ENCODE data around the gene BCL11A.

BCL11A gene

DNA sequence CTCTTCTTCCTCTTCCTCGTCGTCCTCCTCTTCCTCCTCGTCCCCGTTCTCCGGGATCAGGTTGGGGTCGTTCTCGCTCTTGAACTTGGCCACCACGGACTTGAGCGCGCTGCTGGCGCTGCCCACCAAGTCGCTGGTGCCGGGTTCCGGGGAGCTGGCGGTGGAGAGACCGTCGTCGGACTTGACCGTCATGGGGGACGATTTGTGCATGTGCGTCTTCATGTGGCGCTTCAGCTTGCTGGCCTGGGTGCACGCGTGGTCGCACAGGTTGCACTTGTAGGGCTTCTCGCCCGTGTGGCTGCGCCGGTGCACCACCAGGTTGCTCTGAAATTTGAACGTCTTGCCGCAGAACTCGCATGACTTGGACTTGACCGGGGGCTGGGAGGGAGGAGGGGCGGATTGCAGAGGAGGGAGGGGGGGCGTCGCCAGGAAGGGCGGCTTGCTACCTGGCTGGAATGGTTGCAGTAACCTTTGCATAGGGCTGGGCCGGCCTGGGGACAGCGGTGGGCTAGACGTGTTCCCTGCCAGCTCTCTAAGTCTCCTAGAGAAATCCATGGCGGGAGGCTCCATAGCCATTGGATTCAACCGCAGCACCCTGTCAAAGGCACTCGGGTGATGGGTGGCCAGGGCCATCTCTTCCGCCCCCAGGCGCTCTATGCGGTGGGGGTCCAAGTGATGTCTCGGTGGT, 91.9 kb downstream of the BCL11A start:
- DNase-seq (ENCODE audit: low read depth), result no peak

DNA sequence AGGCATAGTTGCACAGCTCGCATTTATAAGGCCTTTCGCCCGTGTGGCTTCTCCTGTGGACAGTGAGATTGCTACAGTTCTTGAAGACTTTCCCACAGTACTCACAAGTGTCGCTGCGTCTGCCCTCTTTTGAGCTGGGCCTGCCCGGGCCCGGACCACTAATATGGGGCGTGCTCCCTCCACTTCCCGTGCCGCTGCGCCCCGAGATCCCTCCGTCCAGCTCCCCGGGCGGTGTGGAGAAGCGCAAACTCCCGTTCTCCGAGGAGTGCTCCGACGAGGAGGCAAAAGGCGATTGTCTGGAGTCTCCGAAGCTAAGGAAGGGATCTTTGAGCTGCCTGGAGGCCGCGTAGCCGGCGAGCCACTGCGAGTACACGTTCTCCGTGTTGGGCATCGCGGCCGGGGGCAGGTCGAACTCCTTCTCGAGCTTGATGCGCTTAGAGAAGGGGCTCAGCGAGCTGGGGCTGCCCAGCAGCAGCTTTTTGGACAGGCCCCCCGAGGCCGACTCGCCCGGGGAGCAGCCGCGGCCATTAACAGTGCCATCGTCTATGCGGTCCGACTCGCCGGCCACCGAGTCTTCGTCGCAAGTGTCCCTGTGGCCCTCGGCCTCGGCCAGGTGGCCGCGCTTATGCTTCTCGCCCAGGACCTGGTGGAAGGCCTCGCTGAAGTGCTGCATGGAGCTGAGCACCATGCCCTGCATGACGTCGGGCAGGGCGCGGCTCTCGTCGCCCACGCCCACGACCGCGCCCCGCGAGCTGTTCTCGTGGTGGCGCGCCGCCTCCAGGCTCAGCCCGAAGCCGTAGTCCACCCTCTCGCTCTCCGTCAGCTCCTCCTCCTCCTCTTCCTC, 92.7 kb downstream of the BCL11A start:
- no peak for DNase-seq (ENCODE audit: low read depth)

- DNase-seq (ENCODE audit: low read depth), result no peak
Measured at GRCh38 chr2:60459851-60460250, 93.6 kb downstream of the BCL11A start.

DNA sequence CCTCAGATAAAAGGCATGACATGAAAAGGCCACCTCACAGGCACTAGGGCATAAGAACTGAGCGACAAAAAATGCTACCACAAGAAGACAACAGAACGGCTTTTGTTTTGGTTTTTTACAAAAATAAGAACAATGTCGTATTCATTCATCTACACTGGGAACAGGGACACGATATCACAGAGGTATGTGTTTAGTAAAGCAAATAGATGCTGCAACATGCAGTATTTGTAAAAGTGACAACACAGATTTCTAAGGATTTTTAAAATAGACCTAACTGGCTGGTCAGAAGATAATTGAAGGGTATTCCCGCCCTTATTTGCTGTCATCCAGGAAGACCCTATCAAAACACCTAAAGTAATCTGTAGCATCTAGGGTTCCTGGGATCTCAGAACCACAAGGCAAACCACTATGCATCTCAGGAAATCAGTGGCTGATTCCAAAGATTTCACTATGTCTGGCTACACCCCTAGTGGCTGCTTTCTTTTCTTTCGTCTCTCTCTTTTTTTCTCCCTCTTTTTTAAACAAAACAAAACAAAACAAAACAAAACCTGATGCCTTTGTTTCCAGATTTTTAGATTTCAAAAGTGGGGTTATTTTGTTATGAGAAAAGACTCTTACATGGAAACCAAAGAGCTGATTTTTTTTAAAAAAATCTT, 97.2 kb downstream of the BCL11A start:
- DNase-seq (ENCODE audit: low read depth), result no peak

DNA sequence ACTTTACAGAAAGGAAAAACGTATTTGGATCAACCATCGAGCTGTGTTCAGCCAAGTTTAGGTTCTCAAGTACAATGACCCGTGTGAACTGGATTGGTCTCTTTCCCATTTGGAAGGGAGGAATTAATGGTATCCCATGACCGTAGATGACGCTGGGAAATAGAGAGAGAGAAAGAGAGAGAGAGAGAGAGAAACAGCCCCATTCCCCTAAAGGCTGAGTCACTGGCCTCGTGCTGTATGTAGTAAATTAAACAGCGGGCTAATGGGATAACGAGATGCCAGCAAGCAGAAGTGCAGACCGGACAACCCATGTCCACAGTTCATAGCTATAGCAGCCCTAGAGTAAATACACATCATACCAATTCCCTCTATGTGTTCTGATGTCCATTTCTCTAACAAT, 99.6 kb downstream of the BCL11A start:
- DNase-seq (ENCODE audit: low read depth), result no peak

GRCh38 chr2:60453301-60453700, 100.2 kb downstream of the BCL11A start:
- DNase-seq (ENCODE audit: low read depth), result no peak

DNA sequence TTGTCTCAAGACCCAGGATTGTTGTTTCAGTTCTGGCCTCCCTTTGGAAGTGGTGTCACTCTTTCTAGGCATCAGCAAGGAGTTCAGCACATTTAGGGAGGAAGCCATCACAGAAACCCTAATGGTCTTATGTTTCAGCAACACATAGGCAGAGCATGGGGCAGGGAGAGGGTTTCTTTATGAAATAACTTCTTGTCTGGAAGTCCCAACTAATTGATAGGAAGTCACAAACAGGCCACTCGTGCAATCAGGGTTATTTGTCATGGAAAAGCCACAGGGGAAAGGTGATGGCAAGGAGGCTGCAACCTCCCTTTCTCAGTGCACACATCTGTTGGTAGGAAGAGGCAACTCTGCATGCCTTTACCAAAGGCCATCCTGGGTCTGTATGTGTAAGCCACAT, 103.0 kb downstream of the BCL11A start:
- no peak for DNase-seq (ENCODE audit: low read depth)

DNA sequence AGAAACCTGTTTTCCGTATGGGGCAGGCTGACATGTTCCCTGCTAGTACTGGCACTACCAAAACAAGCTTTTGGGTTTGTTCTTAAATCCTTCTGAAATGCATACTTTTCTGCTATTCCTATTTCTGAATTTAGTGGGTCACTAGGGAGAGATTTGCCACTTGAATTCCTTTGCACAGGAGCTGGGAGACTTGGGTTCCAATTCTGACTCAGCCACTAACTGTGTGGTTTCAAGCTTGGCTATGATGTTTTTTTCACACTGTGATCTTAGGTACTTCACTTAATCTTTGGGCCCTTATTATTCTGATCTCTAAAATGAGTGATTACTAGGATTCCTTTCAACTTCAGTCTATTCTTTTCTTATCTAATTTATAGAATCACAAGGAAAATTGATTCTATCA, 105.5 kb downstream of the BCL11A start:
- DNase-seq (ENCODE audit: low read depth), result no peak

- no peak for DNase-seq (ENCODE audit: low read depth)
Measured at GRCh38 chr2:60446413-60447267, 106.8 kb downstream of the BCL11A start.

DNA sequence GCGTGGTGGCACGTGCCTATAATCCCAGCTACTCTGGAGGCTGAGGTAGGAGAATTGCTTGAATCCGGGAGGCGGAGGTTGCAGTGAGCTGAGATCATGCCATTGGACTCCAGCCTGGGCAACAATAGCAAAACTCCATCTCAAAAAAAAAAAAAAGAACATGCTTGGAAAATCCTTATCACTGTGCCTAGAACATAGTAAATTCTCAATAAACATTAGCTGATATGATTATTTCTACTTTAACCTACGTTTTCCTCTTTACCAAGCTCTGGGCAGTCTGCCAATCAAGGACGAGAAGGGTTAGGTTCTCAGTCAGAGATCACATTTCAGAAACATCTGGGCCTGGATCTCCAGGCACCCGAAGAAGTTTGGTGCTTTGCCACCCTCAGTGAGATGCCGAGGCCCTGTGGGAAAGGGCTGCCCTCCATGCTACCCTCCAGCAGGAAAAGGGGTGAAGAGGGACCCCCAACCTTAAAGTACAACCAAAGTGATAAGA, 107.7 kb downstream of the BCL11A start:
- no peak for DNase-seq (ENCODE audit: low read depth)

DNA sequence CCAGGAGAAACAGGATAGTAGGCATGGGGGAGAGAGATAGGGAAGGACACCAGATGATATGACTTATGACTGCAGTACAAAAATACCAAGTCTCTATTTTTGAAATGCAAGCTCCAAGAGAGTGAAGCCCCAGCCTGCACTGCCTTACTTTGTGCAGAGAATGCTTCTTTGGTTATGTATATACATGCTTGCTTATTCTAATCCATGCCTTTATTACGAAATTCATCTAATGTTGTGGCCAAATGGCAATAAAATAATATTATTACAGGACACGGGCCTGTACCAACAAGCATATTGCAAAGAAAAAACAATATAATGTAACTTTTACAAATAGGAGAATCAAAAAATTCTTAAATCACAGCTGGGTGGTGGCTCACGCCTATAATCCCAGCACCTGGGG, 110.8 kb downstream of the BCL11A start:
- no peak for DNase-seq (ENCODE audit: low read depth)

DNA sequence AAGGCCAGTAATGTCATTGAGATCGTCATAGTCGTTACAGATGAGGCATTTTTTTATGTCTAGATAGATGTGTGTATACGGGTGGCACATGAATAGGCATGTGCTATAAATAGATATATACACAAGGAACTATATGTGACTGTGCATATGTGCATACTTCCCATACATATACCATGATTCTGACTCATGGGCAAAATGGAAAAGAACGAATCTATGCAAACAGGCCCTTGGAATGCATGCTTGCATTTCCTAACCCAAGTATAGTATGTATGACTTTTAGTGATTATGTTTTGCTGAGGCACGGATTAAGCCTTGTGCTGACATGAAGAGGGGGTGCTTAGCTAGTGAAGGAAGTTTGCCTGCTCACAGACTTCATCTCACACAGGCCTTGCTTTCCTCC, 111.7 kb downstream of the BCL11A start:
- DNase-seq (ENCODE audit: low read depth), result no peak

DNA sequence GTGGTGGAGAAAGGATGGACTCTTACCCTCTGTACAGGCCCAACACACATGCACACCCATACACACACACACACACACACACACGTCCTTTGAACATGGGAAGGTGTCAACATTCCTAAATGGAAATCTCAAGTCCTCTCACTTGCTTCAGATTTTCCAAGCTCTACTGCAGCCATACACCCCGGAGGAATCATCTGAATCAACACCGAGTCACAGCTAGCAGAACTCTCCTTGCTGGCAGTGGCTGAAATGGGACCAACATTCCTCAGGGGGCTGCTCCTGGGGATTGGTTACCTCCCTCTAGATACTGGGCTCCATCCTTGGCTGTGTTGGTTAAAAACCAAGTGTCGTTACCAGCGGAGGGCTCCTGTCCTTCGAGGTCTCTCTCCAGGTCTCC, 112.7 kb downstream of the BCL11A start:
- no peak for DNase-seq (ENCODE audit: low read depth)

DNA sequence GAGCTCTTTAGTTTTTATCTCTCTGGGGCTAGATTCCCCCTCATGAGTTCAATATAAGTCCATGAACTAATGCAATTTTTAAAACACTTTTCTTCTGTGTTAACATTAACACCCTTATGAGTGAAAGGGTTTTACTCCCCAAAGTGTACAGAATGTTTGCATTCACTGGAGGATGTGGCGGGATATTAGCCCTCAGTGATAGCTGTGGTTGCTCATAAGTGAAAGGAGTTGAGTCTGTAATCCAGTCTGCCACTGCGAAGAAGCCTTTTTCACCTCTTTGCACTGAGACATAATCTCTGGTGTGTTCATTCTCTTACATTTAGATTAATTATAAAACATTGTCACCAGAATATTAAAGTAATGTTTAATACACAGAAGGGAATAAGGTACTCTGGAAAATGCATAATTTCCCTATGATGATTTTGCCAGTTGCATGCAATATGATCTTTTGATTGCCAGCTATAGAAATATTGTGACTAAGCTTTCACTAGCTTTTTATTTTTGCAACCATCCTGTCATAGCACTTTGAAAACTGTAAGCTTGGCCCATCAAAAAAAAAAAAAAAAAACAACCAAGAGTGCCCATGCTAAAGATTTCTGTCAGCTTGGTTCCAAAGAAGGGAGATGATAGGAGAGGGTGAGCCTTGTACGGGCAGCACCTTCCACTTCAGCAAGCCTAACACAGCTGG, 113.2 kb downstream of the BCL11A start:
- DNase-seq (ENCODE audit: low read depth), result no peak

DNA sequence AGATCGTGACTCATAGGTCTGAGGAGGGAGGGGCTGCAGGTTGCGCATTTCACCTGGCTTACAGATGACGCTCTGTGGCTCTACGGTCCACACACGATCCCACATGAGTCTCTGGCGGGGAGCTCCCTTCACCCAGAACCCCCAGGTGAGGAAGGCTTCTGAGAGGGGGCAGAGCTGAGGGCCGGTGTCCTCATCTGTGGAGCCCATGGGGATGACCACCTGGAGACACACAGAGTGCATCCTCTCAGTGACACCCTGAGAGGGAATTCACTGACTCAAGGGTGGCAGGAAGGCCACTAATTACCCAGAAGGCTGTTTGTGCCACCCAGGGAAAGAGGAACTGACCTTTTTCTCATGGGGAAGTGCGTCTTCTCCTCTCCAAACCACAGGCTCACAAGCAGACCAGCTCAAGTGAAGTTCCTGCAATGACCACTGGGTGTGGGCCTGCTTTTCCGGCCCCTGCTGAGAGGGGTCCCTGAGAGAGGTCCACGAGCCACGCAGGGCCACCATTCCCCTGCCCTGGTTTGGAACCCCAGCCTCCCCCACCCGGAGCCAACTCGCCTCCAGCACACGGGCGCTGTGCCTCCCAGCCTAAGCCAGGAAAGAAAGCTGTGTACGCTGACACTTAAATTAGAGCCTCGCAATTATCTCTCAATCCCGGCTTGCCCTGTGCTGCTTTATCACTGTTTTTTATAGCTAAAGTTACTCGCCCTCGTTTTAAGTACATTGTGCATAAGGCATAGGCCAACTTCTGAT, 114.1 kb downstream of the BCL11A start:
- no peak for DNase-seq (ENCODE audit: low read depth)

DNA sequence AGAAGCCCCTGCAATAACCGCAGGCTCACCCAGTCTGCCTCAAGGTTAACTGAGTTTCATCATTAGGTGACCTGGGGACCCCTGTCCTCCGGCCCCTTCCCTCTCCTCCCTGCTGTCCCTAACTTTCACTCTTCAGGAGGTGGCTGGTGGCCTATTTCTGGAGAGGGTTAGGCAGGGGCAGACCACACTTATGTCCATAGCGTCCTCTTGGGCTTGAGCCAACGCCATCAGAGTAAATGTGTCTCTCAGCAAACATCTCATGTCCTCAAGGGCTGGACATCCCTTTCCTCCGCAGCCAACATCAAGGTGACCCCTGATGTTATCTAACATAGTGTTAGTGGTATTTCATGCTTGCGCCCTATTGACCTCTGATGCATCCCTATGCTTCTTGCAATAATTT, 114.8 kb downstream of the BCL11A start:
- DNase-seq (ENCODE audit: low read depth), result no peak

- DNase-seq (ENCODE audit: low read depth), result no peak
Measured at GRCh38 chr2:60438131-60438530, 115.3 kb downstream of the BCL11A start.

DNA sequence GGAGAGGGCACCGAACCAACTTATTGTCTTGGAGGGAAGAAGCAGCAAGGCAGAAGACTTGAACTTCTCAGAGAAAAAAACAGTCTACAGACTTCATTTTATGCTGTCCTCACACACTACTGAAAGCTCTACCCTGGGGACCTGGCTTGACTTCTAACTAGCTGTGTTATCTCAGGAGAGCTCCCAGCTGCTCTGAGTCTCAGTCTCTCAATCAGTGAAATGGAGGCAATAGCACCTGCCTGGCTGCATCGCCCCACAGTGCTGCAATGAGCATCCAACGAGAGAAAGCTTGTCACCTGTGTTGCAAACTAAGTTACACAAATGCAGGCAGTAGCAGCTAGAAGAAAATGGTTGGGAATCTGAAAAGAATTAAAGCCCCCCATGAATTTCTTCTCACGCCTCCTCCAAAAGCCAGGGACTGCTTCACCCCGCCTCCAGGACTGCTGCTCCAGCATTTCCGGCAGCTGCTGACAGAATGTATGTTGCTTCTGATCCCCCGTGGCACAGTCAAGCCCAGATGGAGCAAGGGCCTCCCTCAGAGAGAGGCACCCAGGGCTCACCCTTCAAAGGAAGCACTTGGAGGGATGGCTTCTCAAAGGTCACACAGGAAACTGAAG, 116.3 kb downstream of the BCL11A start:
- no peak for DNase-seq (ENCODE audit: low read depth)

GRCh38 chr2:60433018-60433596, 120.3 kb downstream of the BCL11A start:
- DNase-seq (ENCODE audit: low read depth), result no peak
